NCI-H460 (cell line): ENCODE measurements around the gene GNB1L. TPM values are rescaled to one million over a fixed set of nuclear protein-coding genes. Genes with fewer than 3 reads are reported as not detected.

Source experiments
- DNase-seq: peaks from one replicate; pipeline ENCODE4 v3.0.0-alpha.2; 2016; ENCODE audit warnings: low read depth; ENCODE audit errors: extremely low read depth
- total RNA-seq: library from RNA; depleted of rRNA; stranded (reverse); fragments of >200 nt; shearing (Covaris generic); gene quantifications from 2 replicates; pipeline ENCODE4 v1.2.3, GENCODE V29; 2014

Gene GNB1L
- total RNA-seq, 1 experiment from 2014 or later, result 9.6 TPM

GRCh38 chr22:19826619-19826950 lies 28.1 kb downstream of the GNB1L start:
- DNase-seq, result no peak

- DNase-seq, result no peak
These were observed 28.6 kb downstream of the GNB1L start for GRCh38 chr22:19825904-19826618.

GRCh38 chr22:19824926-19825339 lies 29.7 kb downstream of the GNB1L start:
- DNase-seq, result no peak

- DNase-seq, result no peak
These were observed 30.3 kb downstream of the GNB1L start for GRCh38 chr22:19824212-19824925.

- DNase-seq, result no peak
These were observed 30.8 kb downstream of the GNB1L start for GRCh38 chr22:19823902-19824211.

- DNase-seq, result no peak
These were observed 31.3 kb downstream of the GNB1L start for GRCh38 chr22:19823191-19823901.

- DNase-seq, result no peak
These were observed 32.2 kb downstream of the GNB1L start for GRCh38 chr22:19822301-19823117.

GRCh38 chr22:19821523-19822300 lies 33.0 kb downstream of the GNB1L start:
- no peak for DNase-seq

GRCh38 chr22:19820880-19821522 lies 33.7 kb downstream of the GNB1L start:
- DNase-seq, result no peak

GRCh38 chr22:19819911-19820879 lies 34.5 kb downstream of the GNB1L start:
- no peak for DNase-seq

- no peak for DNase-seq
These were observed 35.3 kb downstream of the GNB1L start for GRCh38 chr22:19819208-19819910.

GRCh38 chr22:19818324-19819207 lies 36.1 kb downstream of the GNB1L start:
- DNase-seq, result no peak

GRCh38 chr22:19816372-19817119 lies 38.1 kb downstream of the GNB1L start:
- no peak for DNase-seq

- no peak for DNase-seq
These were observed 38.8 kb downstream of the GNB1L start for GRCh38 chr22:19815823-19816290.

GRCh38 chr22:19815093-19815822 lies 39.4 kb downstream of the GNB1L start:
- no peak for DNase-seq
